Adrenal gland (tissue), 5 donors: ENCODE data around the gene KIF1C.

Experiments used
- CTCF ChIP-seq, 6 experiments: fragments of 450-650 bp in 4 of 6; fragments of 200-600 bp in 2 of 6; sonication (generic) in 1 of 6; IDR thresholded peaks; 1 replicate in 5 of 6; 2 replicates in 1 of 6; pipeline versions ENCODE4 v1.5.1 to v1.8.0; 2016 to 2021; ENCODE audit warnings: antibody characterized with exemption in 6 of 6, mild to moderate bottlenecking in 2 of 6, moderate library complexity in 1 of 6
- POLR2A ChIP-seq, 2 donors: fragments of 450-650 bp; IDR thresholded peaks; one replicate each; pipeline ENCODE4 v1.6.1; 2017; ENCODE audit warnings: antibody characterized with exemption in 2 of 2, mild to moderate bottlenecking in 2 of 2, moderate library complexity in 1 of 2
- donor health status: DM: no; HTN: no; CAD: no.

GRCh38 chr17:4982305-4982704, 15.4 kb upstream of the KIF1C start:
- TF ChIP-seq CTCF (IDR thresholded peaks at IDR 0.05): no peak
- TF ChIP-seq POLR2A (IDR thresholded peaks at IDR 0.05): no peak
